HepG2 (cell line): ENCODE results near the gene SNAP91. TPM values are rescaled to one million over a fixed set of nuclear protein-coding genes. Genes with fewer than 3 reads are reported as not detected.

Experiments
- ATAC-seq: fragments of 200-7000 bp; cut with Tn5 transposase; 3 replicates; pipeline ENCODE4 v1.9.1; 2020; ENCODE audit warnings: mild to moderate bottlenecking, moderate library complexity
- BruUV-seq: library from RNA; stranded (reverse); fragments of 400-500 nt; replicated peaks from 2 replicates; lab custom pipeline; 2021; lab: Mats Ljungman, UMichigan
- CTCF ChIA-PET: fragments of 300-600 bp; formaldehyde crosslinking; extraction: SDS; loops from one replicate; lab custom pipeline; 2021; ENCODE audit warnings: low total read pairs, inconsistent platforms, low intra/inter-chr PET ratio; lab: Yijun Ruan, JAX
- POLR2A ChIA-PET: fragments of 350-600 bp; sonication (Branson Sonifier 250); formaldehyde crosslinking; loops from one replicate; lab custom pipeline; 2020; ENCODE audit warnings: antibody characterized with exemption, inconsistent platforms; lab: Yijun Ruan, JAX
- DNase-seq: peaks from one replicate; pipeline ENCODE4 v3.0.0-alpha.2; 2015; ENCODE audit warnings: low spot score
- FAIRE-seq: peaks from 3 replicates; lab custom pipeline; 2011; peaks lifted over from hg19 to GRCh38; lab: Jason Lieb, UNC
- H2AFZ ChIP-seq: one replicate; pipeline ENCODE4 v1.6.1; 2011; ENCODE audit warnings: low read length, inconsistent platforms
- H3K27ac ChIP-seq: fragments of 300-600 bp; 3 replicates; pipeline ENCODE4 v1.8.0; 2011; ENCODE audit warnings: mixed run types, mild to moderate bottlenecking, mixed read lengths, low read length, inconsistent platforms; ENCODE audit not compliant: insufficient read depth; ENCODE audit errors: extremely low read length
- H3K27me3 ChIP-seq, 2 experiments: fragments of 200-600 bp in 1 of 2; 2 replicates in 1 of 2; 3 replicates in 1 of 2; pipeline versions ENCODE4 v1.6.0 to v1.8.0; 2011; ENCODE audit warnings: low read length in 2 of 2, mild to moderate bottlenecking in 2 of 2, moderate library complexity in 2 of 2, inconsistent platforms in 1 of 2; ENCODE audit not compliant: insufficient read depth in 2 of 2, control insufficient read depth in 1 of 2
- H3K36me3 ChIP-seq, 2 experiments: fragments of 200-600 bp in 1 of 2; replicated peaks in 1 of 2; 2 replicates in 1 of 2; 3 replicates in 1 of 2; pipeline versions ENCODE4 v1.5.1 to v1.8.0; 2011; ENCODE audit warnings: low read length in 2 of 2, inconsistent platforms in 1 of 2; ENCODE audit not compliant: insufficient read depth in 2 of 2, control insufficient read depth in 1 of 2
- H3K4me1 ChIP-seq: 2 replicates; pipeline ENCODE4 v1.5.1; 2012; ENCODE audit warnings: low read length, inconsistent platforms; ENCODE audit not compliant: insufficient read depth
- H3K4me2 ChIP-seq: 2 replicates; pipeline ENCODE4 v1.6.0; 2011; ENCODE audit warnings: low read depth, low read length, inconsistent platforms
- H3K4me3 ChIP-seq, 3 experiments: fragments of 200-600 bp in 1 of 3; sonication (generic), shearing (Covaris generic) in 1 of 3; replicated peaks in 1 of 3; 2 replicates each; pipeline ENCODE4 v1.5.1; 2011 to 2016; ENCODE audit warnings: low read length in 3 of 3, inconsistent platforms in 2 of 3, low read depth in 2 of 3, mild to moderate bottlenecking in 2 of 3, control low read depth in 1 of 3, mixed read lengths in 1 of 3; ENCODE audit not compliant: insufficient read depth in 1 of 3
- H3K79me2 ChIP-seq: one replicate; pipeline ENCODE4 v1.6.1; 2011; ENCODE audit warnings: low read length, inconsistent platforms; ENCODE audit not compliant: insufficient read depth
- H3K9ac ChIP-seq: 2 replicates; pipeline ENCODE4 v1.6.0; 2011; ENCODE audit warnings: mild to moderate bottlenecking, low read depth, low read length, inconsistent platforms; ENCODE audit not compliant: insufficient read depth
- H3K9me3 ChIP-seq: 2 replicates; pipeline ENCODE4 v1.5.1; 2012; ENCODE audit warnings: mild to moderate bottlenecking, low read length
- H4K20me1 ChIP-seq: 2 replicates; pipeline ENCODE4 v1.6.0; 2011; ENCODE audit warnings: inconsistent platforms, mild to moderate bottlenecking, low read length, moderate library complexity; ENCODE audit not compliant: insufficient read depth
- ETV6 ChIP-seq: sonication (generic); formaldehyde crosslinking; conservative IDR thresholded peaks from 2 replicates; pipeline ENCODE4 v1.4.0; 2020; ENCODE audit warnings: missing genetic modification reagents
- FOXA1 ChIP-seq, 2 experiments: fragments of 450-650 bp in 1 of 2; sonication (generic) in 1 of 2; formaldehyde crosslinking in 1 of 2; IDR thresholded peaks; 2 replicates each; pipeline versions ENCODE4 v1.4.0 to v1.6.1; 2016 to 2020; ENCODE audit warnings: missing genetic modification reagents in 1 of 2
- FOXK2 ChIP-seq: fragments of 450-650 bp; IDR thresholded peaks from 2 replicates; pipeline ENCODE4 v1.6.1; 2016
- GPN1 ChIP-seq: sonication (generic); formaldehyde crosslinking; IDR thresholded peaks from 2 replicates; pipeline ENCODE4 v1.5.1; 2020; ENCODE audit warnings: missing genetic modification reagents, borderline replicate concordance
- HOXA9 ChIP-seq: sonication (generic); formaldehyde crosslinking; IDR thresholded peaks from 2 replicates; pipeline ENCODE4 v1.8.1; 2022; ENCODE audit warnings: missing genetic modification reagents, mild to moderate bottlenecking, moderate library complexity, borderline replicate concordance
- KAT7 ChIP-seq: IDR thresholded peaks from 2 replicates; pipeline ENCODE4 v1.6.1; 2018; ENCODE audit warnings: borderline replicate concordance, missing compliant biosample characterization
- KAT8 ChIP-seq: IDR thresholded peaks from 2 replicates; pipeline ENCODE4 v1.6.1; 2016; ENCODE audit warnings: missing genetic modification reagents, missing compliant biosample characterization
- RBM39 ChIP-seq: fragments of 200-400 bp; formaldehyde crosslinking; IDR thresholded peaks from one replicate; pipeline ENCODE4 v1.6.1; 2018; ENCODE audit warnings: antibody characterized with exemption, mild to moderate bottlenecking, low read depth, low read length; ENCODE audit not compliant: poor library complexity, severe bottlenecking
- SCMH1 ChIP-seq: sonication (generic); formaldehyde crosslinking; IDR thresholded peaks from 2 replicates; pipeline ENCODE4 v1.9.0; 2021; ENCODE audit warnings: missing genetic modification reagents, mild to moderate bottlenecking, borderline replicate concordance
- SMAD1 ChIP-seq: sonication (generic); formaldehyde crosslinking; IDR thresholded peaks from 2 replicates; pipeline ENCODE4 v1.4.0; 2020; ENCODE audit warnings: missing genetic modification reagents, low read depth, mild to moderate bottlenecking, borderline replicate concordance
- TSC22D2 ChIP-seq: sonication (generic); formaldehyde crosslinking; IDR thresholded peaks from 2 replicates; pipeline ENCODE4 v1.5.1; 2020; ENCODE audit warnings: missing genetic modification reagents, mild to moderate bottlenecking, borderline replicate concordance
- ZNF251 ChIP-seq: sonication (generic); formaldehyde crosslinking; IDR thresholded peaks from 2 replicates; pipeline ENCODE4 v1.9.0; 2021; ENCODE audit warnings: mild to moderate bottlenecking, missing genetic modification reagents
- in situ Hi-C: cut with HindIII; loops from 2 replicates; pipeline ENCODE4 v1.10.0; 2017; ENCODE audit warnings: low pct_unique_long_range_greater_than_20kb; ENCODE audit not compliant: extremely low pct_ligation_motif_present
- intact Hi-C: fragments of 100-400 bp; cut with micrococcal nuclease; formaldehyde crosslinking; loops from one replicate; pipeline ENCODE4 v1.10.0; 2022; ENCODE audit not compliant: unreplicated experiment
- polyA plus RNA-seq, 8 experiments: library from polyadenylated mRNA; depleted of rRNA in 3 of 8; stranded (reverse) in 7 of 8; unstranded in 1 of 8; fragments of >200 nt; fragmentation: Illumina TruSeq in 4 of 8; extraction: Trizol in 4 of 8; gene quantifications; 2 replicates each; pipeline versions ENCODE4 v1.2.1 to v1.2.3, GENCODE V29; 2011 to 2016; ENCODE audit warnings: low read depth in 4 of 8, missing spikeins in 1 of 8, mixed read lengths in 1 of 8; ENCODE audit not compliant: insufficient read depth in 1 of 8
- total RNA-seq, 5 experiments: library from RNA; depleted of rRNA; stranded (reverse); fragments of >200 nt; fragmentation: Illumina TruSeq; extraction: Trizol; gene quantifications; 2 replicates each; pipeline ENCODE4 v1.2.3, GENCODE V29; 2016; ENCODE audit warnings: low read depth in 1 of 5
- TF ChIP-seq, protein P1 (sequence below): sonication (generic); formaldehyde crosslinking; IDR thresholded peaks from 2 replicates; pipeline ENCODE4 v1.4.0; 2020; ENCODE audit warnings: mild to moderate bottlenecking, missing genetic modification reagents
- TF ChIP-seq, protein P2 (sequence below): fragments of 450-650 bp; IDR thresholded peaks from 2 replicates; pipeline ENCODE4 v1.6.1; 2017; ENCODE audit warnings: mild to moderate bottlenecking
- TF ChIP-seq, protein P3 (sequence below): sonication (generic); formaldehyde crosslinking; IDR thresholded peaks from 2 replicates; pipeline ENCODE4 v1.8.1; 2023; ENCODE audit warnings: missing genetic modification reagents, mild to moderate bottlenecking, borderline replicate concordance

The SNAP91 gene
- total and polyA plus RNA-seq, 2 of the 13 experiments (the other 11 are each of a cell fraction or from before 2014, with no cell fraction given): not detected

DNA sequence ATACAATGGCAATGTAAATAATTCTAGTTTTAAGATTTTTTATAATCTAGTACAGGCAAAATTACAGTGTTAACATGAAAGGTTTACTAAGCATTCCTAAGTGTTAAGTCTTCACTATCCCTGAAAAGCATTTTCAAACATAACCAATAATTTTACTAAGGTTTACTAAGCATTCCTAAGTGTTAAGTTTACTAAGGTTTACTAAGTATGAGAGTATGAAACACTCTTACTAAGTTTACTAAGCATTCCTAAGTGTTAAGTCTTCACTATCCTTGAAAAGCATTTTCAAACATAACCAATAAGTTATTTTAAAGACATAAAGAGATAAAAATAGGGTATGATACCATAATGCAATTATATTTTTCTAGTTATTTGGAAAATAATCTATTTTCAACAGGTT is 114.0 kb downstream of the SNAP91 start:
- Histone ChIP-seq H3K4me2 (no peak overlapping the region), H3K4me3 (no peak overlapping the region), H3K9ac (no peak overlapping the region)
- POLR2A ChIA-PET: no interaction called here
- TF ChIP-seq ZNF251 (CRISPR knock-in tag) (no peak), ETV6 (no peak), HOXA9 (no peak), SCMH1 (CRISPR knock-in tag) (no peak), FOXA1 (IDR thresholded peaks at IDR 0.05) (no peak), FOXA1 (CRISPR knock-in tag; IDR thresholded peaks at IDR 0.05) (no peak), KAT8 (CRISPR knock-in tag) (no peak), FOXK2 (no peak), RBM39 (no peak), SMAD1 (CRISPR knock-in tag) (no peak), GPN1 (no peak), KAT7 (no peak), TSC22D2 (CRISPR knock-in tag) (no peak)
- TF ChIP-seq, protein P1, sequence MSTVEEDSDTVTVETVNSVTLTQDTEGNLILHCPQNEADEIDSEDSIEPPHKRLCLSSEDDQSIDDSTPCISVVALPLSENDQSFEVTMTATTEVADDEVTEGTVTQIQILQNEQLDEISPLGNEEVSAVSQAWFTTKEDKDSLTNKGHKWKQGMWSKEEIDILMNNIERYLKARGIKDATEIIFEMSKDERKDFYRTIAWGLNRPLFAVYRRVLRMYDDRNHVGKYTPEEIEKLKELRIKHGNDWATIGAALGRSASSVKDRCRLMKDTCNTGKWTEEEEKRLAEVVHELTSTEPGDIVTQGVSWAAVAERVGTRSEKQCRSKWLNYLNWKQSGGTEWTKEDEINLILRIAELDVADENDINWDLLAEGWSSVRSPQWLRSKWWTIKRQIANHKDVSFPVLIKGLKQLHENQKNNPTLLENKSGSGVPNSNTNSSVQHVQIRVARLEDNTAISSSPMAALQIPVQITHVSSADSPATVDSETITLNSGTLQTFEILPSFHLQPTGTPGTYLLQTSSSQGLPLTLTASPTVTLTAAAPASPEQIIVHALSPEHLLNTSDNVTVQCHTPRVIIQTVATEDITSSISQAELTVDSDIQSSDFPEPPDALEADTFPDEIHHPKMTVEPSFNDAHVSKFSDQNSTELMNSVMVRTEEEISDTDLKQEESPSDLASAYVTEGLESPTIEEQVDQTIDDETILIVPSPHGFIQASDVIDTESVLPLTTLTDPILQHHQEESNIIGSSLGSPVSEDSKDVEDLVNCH (CRISPR knock-in tag): no peak
- TF ChIP-seq, protein P2, sequence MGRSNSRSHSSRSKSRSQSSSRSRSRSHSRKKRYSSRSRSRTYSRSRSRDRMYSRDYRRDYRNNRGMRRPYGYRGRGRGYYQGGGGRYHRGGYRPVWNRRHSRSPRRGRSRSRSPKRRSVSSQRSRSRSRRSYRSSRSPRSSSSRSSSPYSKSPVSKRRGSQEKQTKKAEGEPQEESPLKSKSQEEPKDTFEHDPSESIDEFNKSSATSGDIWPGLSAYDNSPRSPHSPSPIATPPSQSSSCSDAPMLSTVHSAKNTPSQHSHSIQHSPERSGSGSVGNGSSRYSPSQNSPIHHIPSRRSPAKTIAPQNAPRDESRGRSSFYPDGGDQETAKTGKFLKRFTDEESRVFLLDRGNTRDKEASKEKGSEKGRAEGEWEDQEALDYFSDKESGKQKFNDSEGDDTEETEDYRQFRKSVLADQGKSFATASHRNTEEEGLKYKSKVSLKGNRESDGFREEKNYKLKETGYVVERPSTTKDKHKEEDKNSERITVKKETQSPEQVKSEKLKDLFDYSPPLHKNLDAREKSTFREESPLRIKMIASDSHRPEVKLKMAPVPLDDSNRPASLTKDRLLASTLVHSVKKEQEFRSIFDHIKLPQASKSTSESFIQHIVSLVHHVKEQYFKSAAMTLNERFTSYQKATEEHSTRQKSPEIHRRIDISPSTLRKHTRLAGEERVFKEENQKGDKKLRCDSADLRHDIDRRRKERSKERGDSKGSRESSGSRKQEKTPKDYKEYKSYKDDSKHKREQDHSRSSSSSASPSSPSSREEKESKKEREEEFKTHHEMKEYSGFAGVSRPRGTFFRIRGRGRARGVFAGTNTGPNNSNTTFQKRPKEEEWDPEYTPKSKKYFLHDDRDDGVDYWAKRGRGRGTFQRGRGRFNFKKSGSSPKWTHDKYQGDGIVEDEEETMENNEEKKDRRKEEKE: no peak
- TF ChIP-seq, protein P3, sequence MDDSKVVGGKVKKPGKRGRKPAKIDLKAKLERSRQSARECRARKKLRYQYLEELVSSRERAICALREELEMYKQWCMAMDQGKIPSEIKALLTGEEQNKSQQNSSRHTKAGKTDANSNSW (CRISPR knock-in tag): no peak
- TF ChIP-seq, all 625 proteins: peak for 0
- no peak for DNase-seq
- no TSS peak for BruUV-seq
- H3K4me1 ChIP-seq: 0 out of 2 replicates have a peak, but pooled peaks cover 9% of the 10 kb centered on the region
- intact Hi-C loops (no loop called here), in situ Hi-C loops (no loop called here)
- no peak overlapping the region for H3K27ac ChIP-seq
- no peaks in the 10 kb centered on the region for H4K20me1 ChIP-seq
- no peaks in the 10 kb centered on the region for H3K79me2 ChIP-seq
- no peaks in the 10 kb centered on the region; a peak in 1 of 5 replicates for H3K27me3 ChIP-seq
- CTCF ChIA-PET: no interaction called here
- H2AFZ ChIP-seq: no peak overlapping the region
- H3K36me3 ChIP-seq: no peaks in the 10 kb centered on the region
- no peak for FAIRE-seq
- ATAC-seq: no peak
- no peaks in the 10 kb centered on the region for H3K9me3 ChIP-seq
